Measurements from ENCODE around the gene PLEKHM3.

The PLEKHM3 gene

DNA sequence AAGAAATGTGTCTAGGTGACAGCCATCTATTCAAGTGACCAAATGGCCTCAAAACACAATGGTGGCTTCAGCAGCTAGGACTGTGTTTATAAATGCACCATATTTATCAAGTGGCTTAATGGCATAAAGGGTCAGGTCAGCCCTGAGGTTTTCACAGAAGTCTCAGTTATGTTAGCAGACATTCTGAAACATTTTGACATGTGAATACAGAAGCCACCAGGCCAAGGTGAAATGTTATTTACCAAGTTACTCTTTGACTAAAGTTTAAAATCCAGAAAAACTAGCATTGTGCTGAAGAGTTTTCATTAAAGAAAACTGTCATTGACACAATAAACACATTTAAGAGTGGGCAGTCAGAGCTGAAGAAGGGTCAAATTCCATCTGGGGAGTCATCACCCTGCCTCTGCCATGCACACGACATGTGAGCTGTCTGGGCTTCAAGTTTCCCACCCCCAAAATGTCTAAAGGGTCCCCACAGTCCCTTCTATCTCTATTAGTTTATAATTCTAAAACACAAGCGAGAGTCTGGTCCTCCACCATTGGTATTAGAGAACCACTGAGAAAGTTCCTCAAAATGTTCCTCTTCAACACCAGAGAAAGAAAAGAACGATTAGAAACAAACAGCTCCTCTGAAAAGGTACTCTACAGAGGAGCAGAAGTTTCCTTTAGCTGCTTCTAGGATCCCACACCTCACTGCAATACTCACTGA lies 178.1 kb downstream of the PLEKHM3 start:
- DNase-seq, result no peak

- DNase-seq, result no peak
Observed at GRCh38 chr2:207845202-207845864, 180.0 kb downstream of the PLEKHM3 start.

DNA sequence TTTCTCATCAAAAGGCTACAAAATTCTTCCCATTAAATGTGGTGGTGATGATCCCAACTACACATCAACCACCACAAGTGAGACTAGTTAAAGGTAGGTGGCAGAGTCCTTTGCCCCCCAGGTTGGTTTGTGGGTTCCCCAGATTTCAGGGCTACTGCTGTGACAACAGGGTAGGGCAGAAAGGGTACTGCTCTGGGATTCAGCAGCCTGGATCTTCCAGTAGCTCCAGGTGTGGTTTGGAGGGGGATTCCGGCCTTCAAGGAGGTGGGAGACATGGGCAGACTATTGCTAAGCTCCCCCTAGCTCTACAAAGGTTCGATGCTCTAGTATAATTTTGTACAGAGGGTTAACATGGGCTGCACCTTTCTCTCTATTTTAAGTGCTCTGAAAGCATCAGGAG lies 180.7 kb downstream of the PLEKHM3 start:
- DNase-seq, result no peak

GRCh38 chr2:207840101-207840500 lies 185.2 kb downstream of the PLEKHM3 start:
- DNase-seq, result no peak

GRCh38 chr2:207839575-207839974 lies 185.8 kb downstream of the PLEKHM3 start:
- no peak for DNase-seq

DNA sequence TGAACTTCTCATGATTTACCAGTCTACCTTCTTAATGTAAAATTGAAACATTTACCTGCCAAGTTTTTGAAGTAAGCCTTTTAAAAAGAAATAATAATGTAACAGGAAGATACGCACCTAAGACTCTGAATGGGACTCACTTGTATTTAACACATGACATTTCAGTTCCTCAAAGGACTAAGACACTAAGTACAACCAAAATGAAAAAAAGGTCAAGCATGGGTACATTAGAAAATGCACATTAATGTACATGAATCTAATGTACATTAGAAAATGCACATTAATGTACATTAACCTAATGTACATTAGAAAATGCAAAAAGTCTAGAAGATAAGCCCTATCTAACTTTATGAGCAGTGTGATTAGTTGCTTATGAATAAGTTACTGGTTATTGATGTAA lies 186.3 kb downstream of the PLEKHM3 start:
- DNase-seq, result no peak

GRCh38 chr2:207836521-207837133 lies 188.7 kb downstream of the PLEKHM3 start:
- no peak for DNase-seq

GRCh38 chr2:207835805-207836204 lies 189.5 kb downstream of the PLEKHM3 start:
- no peak for DNase-seq

DNA sequence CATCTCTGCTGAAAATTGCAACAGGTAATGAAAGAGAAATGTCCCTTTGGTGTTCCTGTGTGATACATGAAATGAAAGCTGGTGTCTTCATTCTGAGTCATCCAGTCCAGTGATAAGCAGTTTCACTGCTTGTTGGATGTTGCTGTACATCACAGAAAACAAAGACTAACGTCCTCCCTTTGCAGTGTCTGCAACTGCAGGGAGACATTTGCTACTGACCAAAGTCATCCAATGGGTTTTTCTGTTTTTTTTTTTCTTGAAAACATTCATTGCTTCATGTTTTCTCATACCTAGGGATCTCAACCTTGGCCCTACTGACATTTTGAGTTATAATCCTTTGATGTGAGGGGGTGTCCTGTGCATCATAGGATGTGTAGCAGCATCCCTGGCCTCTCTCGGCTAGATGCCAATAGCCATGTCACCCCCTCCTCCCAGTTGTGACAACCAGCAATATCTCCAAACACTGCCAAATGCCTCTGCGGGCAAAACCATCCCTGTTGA lies 192.0 kb downstream of the PLEKHM3 start:
- DNase-seq, result no peak

DNA sequence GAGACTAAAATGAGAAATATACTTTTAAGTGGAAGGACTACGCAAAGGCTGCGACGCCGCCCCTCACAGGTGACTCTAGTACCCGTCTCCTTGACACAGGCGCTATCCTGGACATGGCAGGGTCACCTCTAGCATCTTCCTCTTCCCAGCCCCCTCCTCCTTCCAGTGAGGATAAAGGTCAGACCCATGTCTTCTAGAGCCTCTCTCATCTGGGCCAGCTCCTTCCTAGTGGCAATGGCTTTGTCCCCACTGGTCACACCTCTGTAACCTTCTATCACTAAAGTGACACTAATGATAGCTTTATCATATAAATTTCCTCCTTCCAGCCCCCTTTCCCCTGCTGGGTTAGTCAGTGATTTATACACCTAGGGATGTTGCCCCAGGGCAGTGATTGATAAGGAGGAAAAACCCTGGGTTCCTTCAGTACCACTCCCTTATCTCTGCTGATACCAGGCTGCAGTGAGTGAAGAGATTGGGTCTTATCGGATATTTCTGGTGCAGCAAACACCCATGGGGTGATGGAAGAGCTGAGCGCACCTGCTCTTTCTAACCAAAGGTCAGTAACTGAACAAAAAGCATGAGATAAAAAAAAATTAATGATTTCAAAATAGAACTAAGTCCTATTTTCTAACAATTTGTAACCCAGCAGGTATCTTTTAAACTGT lies 193.6 kb downstream of the PLEKHM3 start:
- DNase-seq, result no peak

DNA sequence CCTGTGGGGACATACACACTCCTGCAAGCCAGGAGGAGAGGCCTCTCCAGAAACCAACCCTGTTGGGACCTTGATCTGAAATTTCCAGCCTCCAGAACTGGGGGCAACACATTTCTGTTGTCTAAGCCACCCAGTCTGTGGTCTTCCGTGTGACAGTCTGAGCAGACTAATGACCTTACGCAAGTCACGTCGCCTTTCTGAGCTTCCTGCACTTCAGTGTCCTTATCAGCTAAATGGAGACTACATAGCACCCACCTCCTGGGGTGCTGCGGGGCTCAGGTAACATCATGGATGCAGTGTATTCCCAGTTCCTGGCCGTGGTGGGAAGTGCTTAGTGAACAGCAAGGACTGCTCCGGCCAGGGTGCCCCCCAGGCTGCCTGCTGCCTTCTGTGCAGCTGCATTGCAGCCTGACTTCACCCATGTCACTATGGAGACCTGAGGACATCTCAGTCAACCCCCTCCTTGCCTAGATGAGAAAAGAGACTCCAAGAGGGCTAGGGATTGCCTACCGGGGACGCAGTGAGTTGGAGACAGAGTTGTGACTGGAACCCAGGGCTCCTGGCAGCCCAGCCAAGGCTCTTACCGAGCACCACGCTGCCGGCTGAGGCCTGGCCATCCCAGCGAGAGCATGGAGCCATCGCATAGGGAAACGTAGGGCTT lies 194.4 kb downstream of the PLEKHM3 start:
- DNase-seq, result no peak

DNA sequence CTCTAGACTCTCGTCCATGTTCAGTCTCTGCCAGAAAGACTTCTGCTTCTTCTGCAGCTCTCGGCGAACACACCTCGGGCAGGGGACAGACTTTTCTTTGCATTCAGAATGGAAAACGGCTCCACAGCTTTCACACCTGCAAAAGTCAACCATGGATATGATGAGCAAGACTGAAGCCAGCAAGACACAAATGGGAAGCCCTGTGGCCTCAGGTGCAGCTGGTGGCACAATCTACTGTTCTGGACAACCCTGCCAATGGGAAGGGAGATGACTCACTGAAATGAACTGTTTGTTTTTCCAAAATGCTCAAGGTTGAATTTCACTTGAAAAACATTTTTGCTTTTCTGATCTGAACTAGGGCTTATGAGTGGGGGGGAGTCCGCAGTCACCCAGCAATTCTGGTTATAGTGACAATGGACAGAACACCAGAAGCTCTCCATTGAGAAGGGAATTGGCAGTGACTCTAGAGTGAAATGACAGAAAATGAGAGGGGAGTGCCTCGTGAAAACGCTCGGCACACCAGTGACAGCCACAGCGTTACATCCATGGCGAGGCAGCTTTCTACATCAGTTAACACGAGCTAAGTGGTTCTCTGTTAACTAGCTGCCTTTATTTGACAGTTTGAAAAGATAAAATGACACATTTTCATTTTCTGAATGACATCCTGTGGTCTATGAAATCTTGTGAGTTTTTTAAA lies 196.8 kb downstream of the PLEKHM3 start:
- no peak for DNase-seq

DNA sequence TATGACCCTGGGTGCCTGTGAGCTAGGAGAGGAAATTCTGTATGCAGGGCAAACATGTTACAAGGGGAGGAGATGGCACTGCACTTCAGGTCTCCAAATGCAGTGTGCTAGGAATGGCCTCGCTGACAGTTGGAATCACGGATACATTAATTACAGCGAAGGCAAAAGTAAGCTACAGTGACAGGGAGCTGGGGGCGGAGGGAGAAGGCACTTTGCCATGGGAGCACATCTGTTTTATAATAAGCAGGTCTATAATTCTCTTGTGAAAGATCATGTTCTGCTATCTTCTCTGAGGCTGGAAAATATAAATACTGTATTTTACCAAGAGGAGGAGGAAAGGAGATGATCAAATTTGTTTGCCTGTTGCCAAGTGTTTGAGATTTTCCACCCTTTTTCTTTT lies 199.3 kb downstream of the PLEKHM3 start:
- DNase-seq, result no peak

GRCh38 chr2:207825045-207825954 lies 200.0 kb downstream of the PLEKHM3 start:
- no peak for DNase-seq

- no peak for DNase-seq
Observed at GRCh38 chr2:207823865-207824264, 201.5 kb downstream of the PLEKHM3 start.

DNA sequence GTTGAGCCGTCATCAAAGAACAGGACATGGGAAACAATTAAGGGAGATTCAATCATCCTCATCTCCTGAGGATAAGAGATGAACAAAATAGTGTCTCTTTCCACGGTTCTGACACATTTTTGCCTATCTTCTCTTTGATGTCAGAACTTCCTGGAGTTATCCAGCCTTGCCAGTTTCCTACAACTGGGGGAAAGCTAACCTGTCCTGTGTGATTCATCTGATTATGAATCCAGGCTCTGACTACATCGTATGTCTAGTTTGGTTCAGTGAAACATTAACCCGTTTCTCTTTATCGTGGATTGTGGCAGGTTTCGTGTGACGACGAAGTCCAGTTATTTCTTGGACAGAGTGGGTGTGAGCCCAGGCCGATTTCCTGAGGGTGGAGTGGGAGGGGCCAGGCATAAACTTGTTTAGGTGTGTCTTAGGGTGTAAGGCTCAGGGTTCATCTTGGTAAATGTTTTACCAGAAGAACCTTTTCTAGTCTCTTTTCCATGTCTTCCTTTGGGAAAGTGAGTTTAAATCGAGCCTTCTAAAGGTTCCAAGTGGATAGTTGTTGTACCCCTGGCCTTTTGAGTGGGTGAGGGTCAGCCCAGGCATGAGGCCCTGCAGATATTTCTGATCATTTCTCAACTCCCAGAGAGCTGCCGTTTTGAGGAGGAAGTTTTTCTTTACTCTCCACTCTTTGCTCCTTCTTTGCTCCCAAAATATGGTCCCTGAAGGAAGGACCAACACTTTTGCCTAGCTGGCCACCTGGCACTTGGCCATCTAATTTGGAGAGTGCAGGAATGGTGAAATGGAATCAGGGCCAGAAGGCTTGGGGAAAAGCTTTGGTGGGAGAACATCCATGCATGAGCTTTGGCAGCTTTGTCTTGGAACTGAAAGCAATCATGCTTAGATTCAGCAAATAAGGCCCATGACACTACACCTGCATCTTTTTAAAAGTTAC lies 205.2 kb downstream of the PLEKHM3 start:
- DNase-seq, result no peak

DNA sequence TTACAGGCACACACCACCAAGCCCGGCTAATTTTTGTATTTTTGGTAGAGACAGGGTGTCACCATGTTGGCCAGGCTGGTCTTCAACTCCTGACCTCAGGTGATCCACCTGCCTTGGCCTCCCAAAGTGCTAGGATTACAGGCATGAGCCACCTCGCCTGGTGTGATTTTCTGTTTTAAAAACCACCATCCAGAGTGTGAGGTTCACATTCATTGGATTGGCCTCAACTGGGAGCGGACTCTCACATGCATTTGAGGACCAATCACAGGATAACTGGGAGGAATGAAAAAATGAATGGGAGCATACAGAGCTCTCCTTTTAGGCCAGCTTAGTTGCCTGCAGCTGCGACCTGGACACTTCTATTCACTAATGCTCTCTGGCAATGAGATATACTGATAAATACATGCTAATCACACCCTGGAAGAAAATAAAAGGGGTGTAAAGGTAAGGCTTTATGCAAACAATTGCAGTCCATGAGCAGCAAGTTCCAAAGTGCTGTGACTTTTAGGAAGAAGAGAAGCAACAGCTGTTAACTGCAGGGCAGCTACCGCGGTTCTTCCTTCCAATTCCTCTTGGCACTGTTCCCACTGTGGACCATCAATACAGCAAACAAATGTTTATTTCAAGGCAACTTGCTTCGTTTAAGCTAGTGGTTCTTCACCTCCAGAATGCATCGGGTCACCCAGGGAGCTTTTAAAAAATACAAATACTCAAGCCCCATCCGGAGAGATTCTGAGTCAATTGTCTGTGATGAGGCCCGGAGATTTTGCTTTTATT lies 206.1 kb downstream of the PLEKHM3 start:
- no peak for DNase-seq

- no peak for DNase-seq
Observed at GRCh38 chr2:207816546-207816945, 208.8 kb downstream of the PLEKHM3 start.

- DNase-seq, result no peak
Observed at GRCh38 chr2:207815254-207815653, 210.1 kb downstream of the PLEKHM3 start.
